ENCODE data around the gene AGPAT1.

DNA sequence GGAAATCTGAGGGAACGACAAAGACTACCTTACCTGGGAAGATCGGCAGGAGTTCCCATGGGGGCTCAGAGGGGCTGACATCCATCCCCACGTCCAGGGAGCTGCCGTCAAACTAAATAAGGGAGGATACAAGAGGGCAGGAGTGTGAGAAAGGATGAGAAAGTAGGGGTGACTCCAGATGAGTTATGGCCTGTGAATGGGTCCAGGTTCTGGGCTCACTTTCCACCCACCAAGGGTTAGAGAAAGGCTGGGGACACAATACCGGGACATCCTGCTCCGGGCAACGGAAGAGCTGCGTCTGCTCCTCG lies 48.5 kb downstream of the AGPAT1 start:
- no peak for TF ChIP-seq POLR2A (IDR thresholded peaks at IDR 0.05)
- TF ChIP-seq, protein P1, sequence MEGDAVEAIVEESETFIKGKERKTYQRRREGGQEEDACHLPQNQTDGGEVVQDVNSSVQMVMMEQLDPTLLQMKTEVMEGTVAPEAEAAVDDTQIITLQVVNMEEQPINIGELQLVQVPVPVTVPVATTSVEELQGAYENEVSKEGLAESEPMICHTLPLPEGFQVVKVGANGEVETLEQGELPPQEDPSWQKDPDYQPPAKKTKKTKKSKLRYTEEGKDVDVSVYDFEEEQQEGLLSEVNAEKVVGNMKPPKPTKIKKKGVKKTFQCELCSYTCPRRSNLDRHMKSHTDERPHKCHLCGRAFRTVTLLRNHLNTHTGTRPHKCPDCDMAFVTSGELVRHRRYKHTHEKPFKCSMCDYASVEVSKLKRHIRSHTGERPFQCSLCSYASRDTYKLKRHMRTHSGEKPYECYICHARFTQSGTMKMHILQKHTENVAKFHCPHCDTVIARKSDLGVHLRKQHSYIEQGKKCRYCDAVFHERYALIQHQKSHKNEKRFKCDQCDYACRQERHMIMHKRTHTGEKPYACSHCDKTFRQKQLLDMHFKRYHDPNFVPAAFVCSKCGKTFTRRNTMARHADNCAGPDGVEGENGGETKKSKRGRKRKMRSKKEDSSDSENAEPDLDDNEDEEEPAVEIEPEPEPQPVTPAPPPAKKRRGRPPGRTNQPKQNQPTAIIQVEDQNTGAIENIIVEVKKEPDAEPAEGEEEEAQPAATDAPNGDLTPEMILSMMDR (IDR thresholded peaks at IDR 0.05), result no peak

Data from esophagus squamous epithelium (tissue), 4 donors.